Endothelial cell of umbilical vein (primary cell): ENCODE results near the gene SLC22A23. TPM values are rescaled to one million over a fixed set of nuclear protein-coding genes. Genes with fewer than 3 reads are reported as not detected.

Experiments
- BruUV-seq: library from RNA; stranded (reverse); fragments of 400-500 nt; replicated peaks from 2 replicates; lab custom pipeline; 2021; lab: Mats Ljungman, UMichigan
- CTCF ChIA-PET: fragments of 300-600, 350-600 bp; sonication (Branson Sonifier 250); formaldehyde crosslinking; loops from one replicate; lab custom pipeline; 2021; ENCODE audit warnings: antibody characterized with exemption, inconsistent platforms; lab: Charles Lee
- POLR2A ChIA-PET: fragments of 300-600, 350-600 bp; sonication (Branson Sonifier 250); formaldehyde crosslinking; loops from one replicate; lab custom pipeline; 2021; ENCODE audit warnings: antibody characterized with exemption, inconsistent platforms; lab: Charles Lee
- DNase-seq: peaks from one replicate; pipeline ENCODE4 v3.0.0-alpha.2; 2011; ENCODE audit warnings: low read depth, low spot score
- FAIRE-seq: peaks from 2 replicates; lab custom pipeline; 2011; peaks lifted over from hg19 to GRCh38; lab: Jason Lieb, UNC
- H2AFZ ChIP-seq: 2 replicates; pipeline ENCODE4 v1.6.0; 2012; ENCODE audit warnings: low read depth, low read length, control low read depth, inconsistent platforms
- H3K27ac ChIP-seq: 2 replicates; pipeline ENCODE4 v1.5.1; 2011; ENCODE audit warnings: low read depth, mild to moderate bottlenecking, control low read depth, low read length, moderate library complexity; ENCODE audit not compliant: insufficient read depth
- H3K27me3 ChIP-seq, 2 experiments: 2 replicates each; pipeline versions ENCODE4 v1.6.0 to v1.6.1; 2011; ENCODE audit warnings: low read length in 2 of 2, mixed read lengths in 1 of 2; ENCODE audit not compliant: control insufficient read depth in 2 of 2, insufficient read depth in 2 of 2
- H3K36me3 ChIP-seq, 2 experiments: 2 replicates in 1 of 2; 3 replicates in 1 of 2; pipeline ENCODE4 v1.5.1; 2011; ENCODE audit warnings: low read length in 2 of 2, mild to moderate bottlenecking in 1 of 2, moderate library complexity in 1 of 2; ENCODE audit not compliant: control insufficient read depth in 2 of 2, insufficient read depth in 2 of 2; ENCODE audit errors: extremely low read depth in 1 of 2
- H3K4me1 ChIP-seq: 3 replicates; pipeline ENCODE4 v1.5.1; 2011; ENCODE audit warnings: mild to moderate bottlenecking, low read length; ENCODE audit not compliant: control insufficient read depth, insufficient read depth; ENCODE audit errors: extremely low read depth
- H3K4me2 ChIP-seq: 2 replicates; pipeline ENCODE4 v1.6.1; 2011; ENCODE audit warnings: low read length, control low read depth, mixed read lengths; ENCODE audit not compliant: insufficient read depth
- H3K4me3 ChIP-seq, 3 experiments: fragments of 200-600 bp in 1 of 3; sonication (generic), shearing (Covaris generic) in 1 of 3; replicated peaks in 1 of 3; 2 replicates each; pipeline ENCODE4 v1.5.1; 2011 to 2016; ENCODE audit warnings: control low read depth in 3 of 3, low read length in 3 of 3, mild to moderate bottlenecking in 2 of 3, inconsistent platforms in 1 of 3, low read depth in 1 of 3, moderate library complexity in 1 of 3; ENCODE audit not compliant: insufficient read depth in 1 of 3
- H3K79me2 ChIP-seq: 2 replicates; pipeline ENCODE4 v1.6.0; 2012; ENCODE audit warnings: low read length, inconsistent platforms; ENCODE audit not compliant: control insufficient read depth, insufficient read depth
- H3K9ac ChIP-seq: replicated peaks from 2 replicates; pipeline ENCODE3; 2011; ENCODE audit warnings: low read length, control low read depth; ENCODE audit not compliant: insufficient read depth; ENCODE audit errors: extremely low read depth
- H3K9me1 ChIP-seq: replicated peaks from 3 replicates; pipeline ENCODE4 v1.6.0; 2011; ENCODE audit warnings: mild to moderate bottlenecking, low read length; ENCODE audit not compliant: control insufficient read depth, insufficient read depth; ENCODE audit errors: extremely low read depth
- H3K9me3 ChIP-seq: replicated peaks from 2 replicates; pipeline ENCODE4 v1.5.1; 2012; ENCODE audit warnings: low read length, inconsistent platforms; ENCODE audit not compliant: control insufficient read depth, insufficient read depth
- H4K20me1 ChIP-seq: replicated peaks from 2 replicates; pipeline ENCODE3; 2011; ENCODE audit warnings: mild to moderate bottlenecking, low read length; ENCODE audit not compliant: control insufficient read depth, insufficient read depth; ENCODE audit errors: extremely low read depth
- CTCF ChIP-seq, 2 donors: IDR thresholded peaks; 1 replicate in 1 of 2; 2 replicates in 1 of 2; pipeline ENCODE4 v1.5.1; 2011; ENCODE audit warnings: low read length in 2 of 2, mild to moderate bottlenecking in 2 of 2, moderate library complexity in 2 of 2, control low read depth in 1 of 2, inconsistent platforms in 1 of 2, low read depth in 1 of 2; ENCODE audit not compliant: insufficient read depth in 1 of 2; ENCODE audit errors: extremely low read depth in 1 of 2
- EZH2 ChIP-seq: IDR thresholded peaks from 2 replicates; pipeline ENCODE4 v1.6.1; 2012; ENCODE audit warnings: borderline replicate concordance, low read depth, mild to moderate bottlenecking, moderate library complexity, low read length, inconsistent platforms; ENCODE audit not compliant: severe bottlenecking
- FOS ChIP-seq: IDR thresholded peaks from 2 replicates; pipeline ENCODE4 v1.6.1; 2011; ENCODE audit warnings: mild to moderate bottlenecking, low read length, moderate library complexity, borderline replicate concordance; ENCODE audit not compliant: insufficient read depth
- MYC ChIP-seq: IDR thresholded peaks from one replicate; pipeline ENCODE4 v1.6.1; 2011; ENCODE audit warnings: mild to moderate bottlenecking, low read depth, low read length
- POLR2AphosphoS5 ChIP-seq: IDR thresholded peaks from 2 replicates; pipeline ENCODE4 v1.6.1; 2012; ENCODE audit warnings: low read depth, mild to moderate bottlenecking, control low read depth, low read length, moderate library complexity; ENCODE audit not compliant: insufficient read depth
- dilution Hi-C: fragments of 300-500 bp; cut with MboI; formaldehyde crosslinking; loops from one replicate; pipeline ENCODE4 v1.15.0; 2019; ENCODE audit warnings: low sequenced_read_pairs; ENCODE audit not compliant: extremely low pct_ligation_motif_present
- intact Hi-C: fragments of 100-400 bp; cut with micrococcal nuclease; formaldehyde crosslinking; loops from one replicate; pipeline ENCODE4 v1.10.0; 2022
- polyA plus RNA-seq, 4 experiments: library from polyadenylated mRNA; depleted of rRNA in 3 of 4; stranded (reverse) in 3 of 4; unstranded in 1 of 4; fragments of >200 nt; gene quantifications; 2 replicates each; pipeline versions ENCODE4 v1.2.1 to v1.2.3, GENCODE V29; 2011 to 2012; ENCODE audit warnings: missing spikeins in 1 of 4
- total RNA-seq: library from RNA; stranded (reverse); gene quantifications from 2 replicates; pipeline ENCODE4 v1.2.3, GENCODE V29; 2021

The SLC22A23 gene
- total and polyA plus RNA-seq, 2 donors (not counting 3 experiments of a cell fraction or from before 2014, with no cell fraction given) = 4.2 to 14.3 TPM

DNA sequence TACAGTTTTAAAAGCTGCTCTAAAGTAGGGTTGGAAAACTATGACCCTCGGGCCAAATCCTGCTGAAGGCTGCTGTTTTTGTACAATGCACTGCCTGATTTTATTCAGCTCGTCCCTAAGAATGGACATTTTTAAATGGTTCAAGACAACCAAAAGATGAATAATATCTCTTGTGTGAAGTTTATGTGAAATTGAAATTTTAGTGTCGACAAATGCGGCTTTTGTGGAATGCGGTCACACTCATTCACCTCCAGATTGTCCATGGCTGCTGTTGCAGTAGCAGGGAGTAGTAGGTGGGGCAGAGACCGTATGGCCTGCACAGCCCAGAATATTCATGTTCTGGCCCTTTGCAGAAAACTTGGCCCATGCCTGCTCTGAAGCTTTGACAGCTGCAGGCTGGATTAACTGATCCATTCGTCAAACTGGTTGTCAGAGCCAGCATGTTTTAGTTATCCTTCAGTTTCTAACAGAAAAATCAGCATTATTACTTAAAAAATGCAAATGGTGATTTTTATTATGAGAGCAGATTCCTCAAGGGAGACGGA, 106.5 kb downstream of the SLC22A23 start:
- no peak overlapping the region for H2AFZ ChIP-seq
- no peak overlapping the region for H3K9ac ChIP-seq
- no peaks in the 10 kb centered on the region for H4K20me1 ChIP-seq
- POLR2A ChIA-PET = no interaction called here
- dilution Hi-C loops (no loop called here), intact Hi-C loops (no loop called here)
- CTCF ChIA-PET = no interaction called here
- no peak overlapping the region for H3K4me3 ChIP-seq
- DNase-seq (no peak), FAIRE-seq (no peak)
- no peaks in the 10 kb centered on the region for H3K4me1 ChIP-seq
- H3K9me1 ChIP-seq = no peaks in the 10 kb centered on the region
- TF ChIP-seq EZH2 (no peak), FOS (no peak), POLR2AphosphoS5 (no peak)
- H3K27me3 ChIP-seq = no peaks in the 10 kb centered on the region
- H3K9me3 ChIP-seq = no peaks in the 10 kb centered on the region
- H3K4me2 ChIP-seq = no peak overlapping the region
- BruUV-seq = no TSS peak
- no peaks in the 10 kb centered on the region for H3K79me2 ChIP-seq
- H3K36me3 ChIP-seq = no peaks in the 10 kb centered on the region
- H3K27ac ChIP-seq = no peak overlapping the region

- H3K9ac ChIP-seq = no peak overlapping the region
- FAIRE-seq (no peak), DNase-seq (no peak)
- dilution Hi-C loops = no loop called here
- H3K4me1 ChIP-seq = no peaks in the 10 kb centered on the region
- no peaks in the 10 kb centered on the region for H4K20me1 ChIP-seq
- ChIA-PET POLR2A (no interaction called here), CTCF (no interaction called here)
- H3K36me3 ChIP-seq = no peaks in the 10 kb centered on the region
- TF ChIP-seq MYC (no peak), CTCF (IDR thresholded peaks at IDR 0.05; ENCODE audit: extremely low read depth in 1 of 2, insufficient read depth in 1 of 2, low read depth in 1 of 2, low read length in 2 of 2) (no peak), POLR2AphosphoS5 (no peak)
- H3K4me3 ChIP-seq = no peak overlapping the region
- H3K79me2 ChIP-seq = no peaks in the 10 kb centered on the region
- no peak overlapping the region for H2AFZ ChIP-seq
- H3K9me3 ChIP-seq = no peaks in the 10 kb centered on the region
- no peak overlapping the region for H3K4me2 ChIP-seq
- BruUV-seq = no TSS peak
- no peak overlapping the region for H3K27ac ChIP-seq
- H3K27me3 ChIP-seq = no peaks in the 10 kb centered on the region
- H3K9me1 ChIP-seq = no peaks in the 10 kb centered on the region
- intact Hi-C loops = no loop called here
Measured at GRCh38 chr6:3349388-3350251, 107.2 kb downstream of the SLC22A23 start.
